Activated CD4-positive, alpha-beta T cell treated with anti-CD3 and anti-CD28 coated beads, Interleukin-2, amount 50 U/mL, for 4 hours (primary cell): ENCODE measurements around the gene PPP2R3B.
"Not testable (repeated sequence)": the region's sequence is repeated elsewhere in the genome, so short reads cannot be mapped to it uniquely, and the experiment has no call there.

Experiments
- DNase-seq, 2 experiments: peaks; one replicate each; pipeline ENCODE4 v3.0.0-alpha.2; 2020

The PPP2R3B gene

DNA sequence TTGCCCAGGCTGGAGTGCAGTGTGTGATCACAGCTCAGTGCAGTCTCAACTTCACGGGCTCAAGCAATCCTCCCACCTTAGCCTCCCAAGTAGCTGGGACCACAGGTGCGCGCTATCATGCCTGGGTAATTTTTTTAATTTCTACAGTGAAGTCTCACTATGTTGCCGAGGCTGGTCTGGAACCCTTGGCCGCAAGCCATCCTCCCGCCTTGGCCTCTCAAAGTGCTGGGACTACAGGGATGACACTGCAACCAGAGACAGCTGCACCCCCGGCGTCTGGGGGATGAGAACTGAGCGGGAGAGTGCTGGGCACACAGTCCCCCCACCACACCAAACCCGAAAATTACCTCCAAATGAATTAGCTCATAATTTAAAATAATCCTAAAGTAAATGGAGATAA, 35.0 kb downstream of the PPP2R3B start:
- no peak for DNase-seq

DNA sequence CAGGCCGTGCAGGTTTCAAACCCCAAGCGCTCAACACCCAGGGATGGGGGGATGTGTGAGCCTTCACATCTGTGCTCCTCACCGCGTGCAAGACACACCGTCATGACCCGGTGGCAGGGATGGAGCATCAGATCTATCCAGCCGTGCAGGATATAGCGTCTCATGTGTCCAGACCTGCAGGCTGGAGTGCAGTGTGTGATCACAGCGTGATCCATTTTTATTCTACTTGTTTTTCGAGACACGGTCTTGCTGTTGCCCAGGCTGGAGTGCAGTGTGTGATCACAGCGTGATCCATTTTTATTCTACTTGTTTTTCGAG, 35.4 kb downstream of the PPP2R3B start:
- DNase-seq: not testable (repeated sequence)

DNA sequence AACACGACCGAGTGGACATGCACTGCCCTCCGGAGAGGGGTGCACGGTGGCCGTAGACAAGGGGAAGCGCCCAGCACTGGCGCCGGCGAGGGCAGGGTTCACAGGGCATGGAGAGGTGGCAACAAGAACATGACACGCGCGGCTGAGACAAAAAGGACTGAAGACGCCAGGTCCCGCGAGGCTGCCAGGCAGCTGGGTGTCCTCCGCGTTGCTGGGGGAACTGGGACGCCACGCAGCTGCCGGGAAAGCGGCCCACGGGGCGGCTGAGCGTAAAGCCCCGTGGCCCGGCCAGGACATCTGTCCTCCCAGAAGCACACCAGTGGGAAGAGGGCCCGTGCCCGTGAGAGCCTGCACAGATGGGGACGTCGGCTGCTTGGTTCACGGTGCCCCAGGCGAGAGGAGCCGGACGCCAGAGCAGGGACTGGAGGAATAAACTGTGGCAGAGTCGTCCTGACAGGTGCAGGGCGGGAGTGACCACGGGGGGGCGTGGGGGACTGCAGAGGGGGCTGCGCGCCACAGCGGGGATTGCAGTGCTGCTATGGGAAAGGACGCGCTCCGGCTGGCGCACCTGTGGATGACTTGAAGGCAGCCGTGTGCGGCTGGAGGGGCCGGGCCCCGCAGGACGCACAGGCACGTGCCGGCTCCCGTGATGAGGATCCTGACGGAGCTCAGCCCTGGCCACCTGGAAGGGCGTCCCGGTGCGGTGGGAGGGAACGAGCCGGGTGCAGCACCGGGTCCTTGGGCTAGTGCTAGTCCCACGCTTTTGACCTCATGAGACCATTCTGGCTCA, 36.0 kb downstream of the PPP2R3B start:
- no peak for DNase-seq

DNA sequence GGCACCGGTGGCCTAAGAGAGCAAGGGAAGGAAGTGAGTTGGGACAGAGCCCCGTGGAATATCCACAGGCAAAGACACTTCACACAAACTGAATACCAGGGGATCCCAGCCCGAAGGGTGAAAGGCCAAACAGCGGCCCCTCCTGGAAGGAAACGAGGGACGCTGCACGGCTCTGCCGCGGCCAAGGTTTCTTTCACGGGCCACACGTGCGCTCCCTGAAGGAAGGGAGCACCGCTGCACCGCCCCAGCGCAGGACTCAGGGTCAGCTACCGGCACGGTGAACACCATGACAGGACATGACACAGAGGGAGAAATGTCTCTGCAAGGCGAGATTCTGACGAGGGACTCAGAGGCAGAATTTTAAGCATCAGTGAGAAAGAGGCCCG, 36.6 kb downstream of the PPP2R3B start:
- no peak for DNase-seq

DNA sequence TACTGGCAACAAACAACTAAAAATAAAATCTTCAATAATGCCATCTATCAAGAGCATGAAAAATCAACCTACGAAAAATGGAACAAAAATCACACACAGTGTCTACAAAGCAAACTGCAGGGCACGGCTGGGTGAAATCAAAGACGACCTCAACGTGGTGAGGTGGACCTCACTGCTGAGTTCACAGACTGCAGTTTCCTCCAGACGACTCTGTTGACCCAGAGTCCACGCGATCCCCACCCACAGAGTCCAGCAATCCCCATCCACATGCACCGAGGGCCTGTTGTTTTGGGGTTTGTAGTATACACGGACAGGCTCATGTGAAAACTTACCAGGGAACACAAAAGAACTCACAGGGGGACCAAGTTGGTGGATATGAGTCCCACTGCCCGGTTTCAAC, 37.0 kb downstream of the PPP2R3B start:
- no peak for DNase-seq

DNA sequence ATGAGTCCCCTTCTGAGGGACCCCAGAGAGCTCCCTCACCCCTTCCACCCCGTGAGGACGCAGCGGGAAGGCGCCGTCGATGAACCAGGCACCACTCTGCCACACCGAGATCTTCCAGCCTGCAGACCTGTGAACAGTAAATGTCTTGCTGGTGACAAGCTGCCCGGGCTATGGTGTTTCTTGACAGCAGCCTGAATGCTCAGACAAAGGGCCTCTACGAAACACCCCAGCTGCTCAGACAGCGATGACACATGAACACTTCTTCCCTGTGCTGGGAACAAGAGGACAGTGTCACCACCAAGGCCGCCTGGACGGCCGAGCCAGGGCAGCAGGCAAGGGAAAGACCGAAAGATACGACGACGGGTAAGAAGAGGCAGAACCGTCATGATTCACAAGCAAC, 37.5 kb downstream of the PPP2R3B start:
- DNase-seq: no peak

DNA sequence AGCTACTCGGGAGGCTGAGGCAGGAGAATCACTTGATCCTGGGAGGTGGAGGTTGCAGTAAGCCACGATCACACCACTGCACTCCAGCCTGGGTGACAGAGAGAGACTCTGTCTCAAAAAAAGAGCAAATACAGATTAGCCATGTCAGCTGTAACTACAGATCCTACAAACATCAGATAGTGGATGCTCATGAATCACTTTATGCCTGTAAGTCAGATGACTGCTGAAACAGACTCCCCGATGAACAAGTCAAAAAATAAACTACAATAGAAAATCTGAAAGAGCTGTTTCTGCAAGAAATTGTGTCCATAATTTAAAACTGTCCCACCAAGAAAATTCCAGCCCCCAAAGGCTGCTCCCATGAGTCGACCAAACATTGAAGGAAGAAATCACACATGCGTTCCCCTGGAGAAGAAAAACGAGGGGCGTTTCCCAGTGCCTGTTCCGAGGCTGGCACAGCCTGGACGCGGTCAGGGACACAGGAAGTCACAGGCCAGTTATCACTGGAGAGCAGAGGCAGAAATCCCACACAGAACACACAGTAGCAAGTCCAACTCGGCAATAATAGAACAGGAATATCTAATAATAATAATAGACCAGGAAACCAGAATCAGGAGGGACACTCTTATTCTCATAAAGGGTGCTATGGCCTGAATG, 38.1 kb downstream of the PPP2R3B start:
- DNase-seq: no peak

DNA sequence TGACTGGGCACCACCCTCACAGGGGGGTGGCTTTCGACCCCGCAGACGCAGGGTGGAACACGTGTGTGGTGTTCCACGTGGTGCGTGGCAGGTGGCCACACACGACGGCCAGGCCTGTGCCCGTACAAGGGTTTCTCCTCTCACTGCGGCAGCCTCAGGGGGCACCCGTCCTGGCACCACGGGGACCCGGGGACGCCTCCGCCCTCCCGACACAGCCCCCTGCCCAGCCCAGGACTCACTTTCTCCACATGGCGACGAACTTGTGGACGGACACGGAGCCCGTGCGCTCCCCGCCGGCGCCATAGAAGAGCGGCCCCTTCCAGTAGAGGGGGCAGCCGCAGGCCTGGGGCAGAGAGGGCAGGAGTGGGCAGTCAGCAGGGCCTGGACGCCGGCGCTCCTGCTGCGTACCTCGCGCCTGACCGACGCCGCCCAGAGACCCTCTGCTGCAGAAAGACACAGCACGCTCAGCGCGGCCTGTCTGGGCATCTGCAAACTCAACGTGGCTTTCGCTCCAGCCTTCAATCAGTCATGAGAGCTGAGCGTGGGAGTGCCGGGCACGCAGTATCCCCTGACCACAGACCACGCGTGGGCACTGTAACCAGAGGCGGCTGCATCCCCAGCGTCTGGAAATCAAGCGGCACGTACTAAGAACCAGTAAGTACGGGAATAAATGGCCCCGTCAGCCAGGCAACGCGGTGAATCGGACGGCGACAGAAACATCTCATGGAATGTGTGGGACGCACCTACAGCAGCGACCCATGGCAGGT, 39.2 kb downstream of the PPP2R3B start:
- no peak for DNase-seq

DNA sequence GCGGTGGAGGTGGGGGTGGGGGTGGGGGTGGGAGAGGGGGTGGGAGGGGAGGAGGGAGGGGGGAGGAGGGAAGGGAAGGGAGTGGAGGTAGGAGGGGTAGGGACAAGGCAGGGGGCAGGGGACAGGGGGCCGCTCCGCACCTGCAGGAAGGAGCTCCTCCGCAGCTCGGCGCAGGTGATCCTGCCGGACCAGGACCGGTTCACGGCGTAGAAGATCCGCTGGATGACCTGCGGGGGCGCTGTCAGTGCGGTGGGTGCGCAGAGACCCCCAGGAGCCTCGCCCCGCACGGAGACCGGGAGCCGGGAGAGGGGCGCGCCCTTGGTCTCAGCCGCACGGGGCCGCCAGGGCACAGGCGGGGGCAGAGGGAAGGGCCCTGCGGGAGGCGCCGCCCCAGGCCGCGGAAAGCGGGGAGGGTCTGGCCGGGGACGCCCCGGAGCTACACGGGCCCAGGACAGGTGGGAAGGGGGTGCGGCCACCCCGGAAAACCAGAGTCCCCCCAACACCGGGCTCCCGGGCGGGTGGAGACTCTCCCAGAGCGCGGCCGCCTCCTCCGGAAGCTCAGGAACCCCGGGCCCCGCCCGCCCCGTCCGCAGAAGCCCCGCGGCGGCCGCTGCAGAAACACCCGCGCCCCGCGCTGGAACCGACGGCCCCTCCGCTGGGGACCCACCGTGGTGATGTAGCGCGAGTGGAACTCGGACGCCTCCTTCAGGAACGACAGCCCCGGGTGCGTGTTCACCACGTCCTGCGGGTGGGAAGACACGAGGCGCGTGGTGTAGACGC, 40.5 kb downstream of the PPP2R3B start:
- DNase-seq: no peak

DNA sequence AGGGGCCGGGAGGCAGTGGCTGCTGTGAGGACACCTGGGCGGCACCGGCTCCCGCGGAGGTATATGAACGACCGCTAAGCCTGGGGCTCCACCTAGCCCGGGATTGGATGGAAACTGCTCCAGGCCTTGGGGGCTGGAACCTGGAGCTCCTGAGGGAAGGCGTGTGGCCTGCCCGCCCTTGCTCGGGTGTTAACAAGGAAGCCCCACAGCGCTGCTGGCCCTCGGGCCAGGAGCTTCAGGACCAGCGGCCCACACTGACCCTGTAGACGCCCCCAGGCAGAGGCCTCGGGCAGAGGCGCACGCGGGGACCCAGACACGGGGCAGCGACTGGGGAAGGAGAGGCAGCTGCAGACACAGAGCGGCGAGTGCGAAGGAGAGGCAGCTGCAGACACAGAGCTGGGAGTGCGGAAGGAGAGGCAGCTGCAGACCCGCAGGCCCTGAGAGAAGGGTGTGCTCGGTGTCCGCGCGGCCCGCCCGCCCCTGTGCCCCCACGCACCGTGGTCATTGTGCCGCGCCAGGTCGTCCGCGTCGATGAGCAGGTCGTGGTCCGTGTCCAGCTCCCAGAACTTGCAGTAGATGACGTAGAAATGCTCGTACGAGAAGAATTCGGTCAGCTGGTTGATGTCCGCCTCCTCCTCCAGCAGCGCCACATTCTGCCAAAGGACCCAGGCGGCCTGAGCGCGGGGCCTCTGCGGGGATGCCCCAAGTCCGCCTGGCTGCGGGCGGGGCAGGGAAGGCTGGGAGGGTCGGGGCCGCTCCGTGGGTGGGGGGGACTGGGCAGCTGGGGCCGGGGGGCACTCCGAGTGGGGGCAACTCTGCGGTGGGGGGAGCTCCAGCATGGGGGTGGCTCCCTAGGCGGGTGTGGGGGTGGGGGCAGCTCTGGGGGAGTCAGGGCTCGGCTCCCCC, 41.4 kb downstream of the PPP2R3B start:
- no peak for DNase-seq

DNA sequence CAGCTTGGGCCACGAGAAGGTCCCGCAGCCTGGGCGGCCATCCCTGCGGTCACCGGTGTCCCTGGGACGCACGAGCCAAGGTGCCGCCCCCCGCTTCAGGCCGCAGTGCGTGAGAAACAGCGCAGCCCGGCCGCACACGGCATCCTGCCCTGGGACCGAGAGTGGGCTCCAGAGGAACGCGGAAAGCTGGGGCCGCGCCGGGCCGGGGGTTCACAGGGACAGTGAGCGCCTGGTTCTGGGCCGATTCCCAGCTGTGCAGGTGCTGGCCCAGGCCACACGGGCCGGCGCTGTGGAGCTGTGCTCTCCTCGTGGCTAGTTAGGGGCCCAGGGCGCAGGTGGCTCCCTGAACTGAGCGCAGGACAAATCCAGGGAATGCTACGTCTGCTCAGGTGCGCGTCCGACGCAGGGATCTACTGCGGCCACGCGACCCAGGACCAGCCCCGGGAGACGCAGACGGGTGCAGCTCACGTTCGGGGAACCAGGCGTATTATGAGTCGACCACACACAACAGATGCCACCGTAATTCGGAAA, 42.3 kb downstream of the PPP2R3B start:
- no peak for DNase-seq

DNA sequence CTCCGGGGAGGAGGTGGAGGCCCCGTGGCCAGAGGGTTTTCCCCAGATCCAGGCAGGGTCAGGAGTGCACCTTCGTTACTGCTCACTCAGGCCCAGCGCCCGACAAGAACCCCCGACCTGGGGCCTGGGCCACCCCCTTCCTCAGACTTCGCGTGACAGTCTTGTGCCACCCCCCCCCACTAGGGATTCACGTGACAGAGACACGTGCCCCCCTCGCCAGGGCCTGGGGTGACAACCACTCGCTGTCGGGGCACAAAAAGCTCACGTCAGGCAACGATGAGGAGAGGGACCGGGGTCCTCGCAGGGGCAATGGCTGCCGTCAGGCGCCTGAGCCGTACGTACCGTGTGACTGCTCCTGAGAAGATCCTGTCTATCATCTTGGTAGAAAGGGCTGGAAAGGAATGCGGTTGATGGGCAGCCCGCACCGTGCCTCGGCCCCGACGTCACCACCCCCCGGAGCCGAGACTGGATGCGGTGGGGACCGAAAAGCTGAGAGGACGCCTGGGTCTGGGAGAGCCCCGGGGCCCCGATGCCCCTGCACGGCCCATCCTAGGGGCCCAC, 45.1 kb downstream of the PPP2R3B start:
- no peak for DNase-seq

DNA sequence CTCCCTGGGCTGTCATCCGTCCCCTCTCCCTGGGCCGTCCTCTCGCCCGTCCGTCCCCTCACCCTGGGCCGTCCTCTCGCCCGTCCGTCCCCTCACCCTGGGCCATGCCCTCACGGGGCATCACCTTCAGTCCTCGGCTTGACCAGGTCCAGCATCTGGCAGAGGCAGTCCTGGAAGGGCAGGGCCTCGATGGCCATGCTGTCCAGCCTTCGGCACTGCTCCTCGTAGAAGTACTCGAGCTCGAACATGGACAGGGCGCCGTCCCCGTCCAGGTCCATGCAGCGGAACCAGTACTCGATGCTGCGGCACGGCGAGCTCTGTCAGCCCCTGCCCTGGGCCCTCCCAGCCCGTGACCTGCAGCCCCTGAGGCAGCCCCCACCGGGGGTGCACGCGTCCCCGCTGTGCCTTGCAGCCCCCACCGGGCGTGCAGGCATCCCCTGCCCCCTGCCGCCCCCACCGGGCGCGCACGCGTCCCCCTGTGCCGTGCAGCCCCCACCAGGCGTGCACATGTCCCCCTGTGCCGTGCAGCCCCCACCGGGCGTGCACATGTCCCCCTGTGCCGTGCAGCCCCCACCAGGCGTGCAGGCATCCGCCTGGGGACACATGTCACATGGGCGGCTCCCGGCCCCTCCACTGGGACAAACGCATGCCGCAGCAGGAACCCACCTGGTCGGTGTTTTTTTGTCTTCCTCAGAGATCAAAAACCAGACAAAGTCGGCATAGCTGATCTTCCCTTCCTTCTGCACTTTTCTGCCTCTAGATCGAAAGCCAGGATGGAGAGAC, 45.9 kb downstream of the PPP2R3B start:
- no peak for DNase-seq

DNA sequence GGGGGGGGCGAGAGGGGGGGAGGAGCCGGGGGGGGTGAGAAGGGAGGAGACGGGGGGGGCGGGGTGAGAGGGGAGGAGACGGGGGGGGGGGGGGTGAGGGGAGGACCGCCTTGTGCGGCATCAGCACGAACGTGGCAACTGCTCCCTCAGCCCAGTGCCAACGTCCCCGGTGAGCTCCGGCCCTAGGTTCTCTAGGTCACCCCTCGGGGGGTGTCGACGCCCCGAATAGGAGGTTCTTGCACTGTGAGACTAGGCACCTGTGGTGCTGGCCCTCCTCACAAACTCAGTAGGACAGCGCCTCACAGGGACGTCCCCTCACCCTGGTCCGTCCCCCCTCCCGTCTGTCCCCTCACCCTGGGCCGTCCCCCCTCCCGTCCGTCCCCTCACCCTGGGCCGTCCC, 46.6 kb downstream of the PPP2R3B start:
- DNase-seq: no peak

DNA sequence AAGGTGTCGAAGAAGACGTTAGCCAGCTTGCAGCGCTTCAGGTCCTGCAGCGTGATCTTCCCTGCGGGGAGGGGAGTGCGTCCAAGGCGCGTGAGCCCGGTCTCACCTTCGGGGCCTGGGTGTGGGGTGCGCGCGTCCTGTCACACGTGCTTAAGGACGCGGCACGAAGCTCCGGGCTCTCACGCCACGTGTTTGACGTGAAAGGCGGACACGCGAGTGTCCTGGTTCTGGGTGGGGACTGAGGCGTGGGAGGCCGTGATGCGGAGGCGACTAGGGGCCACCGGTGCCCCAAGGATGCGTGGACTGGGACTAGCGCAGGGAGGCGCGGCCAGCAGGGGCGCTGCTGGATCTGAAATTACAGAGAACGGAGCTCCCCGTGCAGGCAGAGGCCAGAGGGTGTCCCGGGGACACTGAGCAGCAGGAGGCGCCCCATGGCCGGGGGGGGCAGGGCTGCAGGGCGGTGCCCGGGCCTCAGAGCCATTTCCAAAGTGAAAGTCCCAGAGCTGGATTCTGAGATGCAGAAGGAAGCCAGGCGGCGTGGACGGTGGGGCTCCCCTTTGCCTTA, 47.8 kb downstream of the PPP2R3B start:
- DNase-seq: no peak

DNA sequence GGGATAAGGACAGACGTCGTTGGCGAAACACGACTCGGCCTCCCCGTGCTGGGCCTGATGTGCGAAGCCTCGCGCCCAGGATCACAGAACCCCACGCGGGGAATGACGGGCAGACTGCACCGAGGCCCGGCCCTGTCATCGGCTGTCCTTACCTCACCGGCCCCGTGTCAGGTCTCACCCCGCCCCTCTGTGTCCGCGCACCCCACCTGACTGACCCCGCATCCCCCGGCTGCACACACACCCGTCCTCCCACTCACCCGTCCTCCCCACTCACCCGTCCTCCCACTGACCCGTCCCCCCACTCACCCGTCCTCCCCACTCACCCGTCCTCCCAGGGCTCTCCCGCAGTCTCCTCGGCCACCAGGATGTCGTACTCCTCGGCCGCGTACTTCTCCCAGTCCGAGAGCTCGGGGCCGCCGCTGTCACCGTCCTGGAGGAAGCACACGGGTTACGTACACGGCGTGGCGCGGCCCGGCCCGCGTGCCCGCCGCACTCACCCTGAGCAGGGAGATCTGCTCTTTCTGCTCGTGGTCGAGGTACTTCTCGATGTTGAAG, 48.3 kb downstream of the PPP2R3B start:
- no peak for DNase-seq

DNA sequence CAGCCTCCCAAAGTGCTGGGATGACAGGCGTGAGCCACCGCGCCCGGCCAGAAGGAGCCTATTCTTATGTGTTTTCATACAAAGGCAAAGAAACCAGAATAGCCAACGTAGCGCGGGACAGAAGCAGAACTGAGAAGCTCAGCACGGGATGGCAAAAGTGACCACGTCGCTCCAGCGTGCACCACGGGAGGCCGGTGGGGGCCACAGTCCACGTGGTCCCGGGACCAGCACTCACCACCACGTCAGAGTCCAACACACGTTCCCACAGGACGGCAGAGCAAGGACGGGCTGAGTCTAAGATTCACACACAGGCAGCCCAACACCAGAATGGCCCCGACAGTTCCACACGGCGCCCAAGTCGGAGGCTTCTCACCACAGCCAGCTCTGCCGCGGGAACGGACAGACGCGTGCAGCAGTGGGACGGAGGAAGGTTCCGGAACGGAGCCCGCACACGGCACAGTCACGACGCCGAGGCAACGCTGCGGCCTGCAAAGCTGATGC, 49.3 kb downstream of the PPP2R3B start:
- DNase-seq: no peak

DNA sequence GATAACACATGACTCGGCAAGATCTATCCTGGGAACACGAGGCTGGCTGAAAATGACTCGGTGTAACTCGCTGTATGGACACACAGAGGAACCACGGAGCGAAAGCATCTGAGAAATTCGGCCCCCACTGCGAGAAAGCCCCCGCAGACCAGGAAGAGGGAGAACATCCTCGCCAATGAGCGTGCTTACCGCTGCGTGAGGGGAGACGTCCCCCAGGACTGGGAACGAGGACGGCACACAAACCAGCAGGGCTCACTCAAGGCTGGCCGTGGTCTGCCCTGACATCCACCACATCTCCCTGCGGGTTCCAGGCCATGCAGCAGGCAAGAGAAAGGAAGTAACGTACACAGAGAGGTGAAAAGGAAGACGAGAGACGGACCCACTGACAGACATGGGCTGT, 50.5 kb downstream of the PPP2R3B start:
- no peak for DNase-seq

DNA sequence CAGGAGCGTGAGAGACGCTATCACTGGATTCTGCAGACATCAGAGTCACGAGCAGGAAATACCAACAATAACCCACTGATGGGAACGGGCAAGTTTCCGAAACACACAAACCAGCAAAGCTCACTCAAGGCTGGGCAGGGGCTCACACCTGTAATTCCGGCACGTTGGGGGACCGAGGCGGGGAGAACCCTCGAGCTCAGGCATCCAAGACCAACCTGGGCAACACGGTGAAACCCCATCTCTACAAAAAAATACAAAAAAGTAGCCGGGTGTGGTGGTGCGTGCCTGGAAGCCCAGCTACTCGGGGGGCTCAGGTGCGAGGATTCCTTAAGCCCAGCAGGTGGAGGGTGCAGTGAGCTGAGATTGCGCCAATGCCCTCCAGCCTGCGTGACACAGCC, 51.0 kb downstream of the PPP2R3B start:
- DNase-seq: no peak
